GM23338 (cell line): Measurements from ENCODE around the gene CDC45. TPM values are rescaled to one million over a fixed set of nuclear protein-coding genes. Genes with fewer than 3 reads are reported as not detected.

Source experiments
- ATAC-seq: fragments of 200-7000 bp; cut with Tn5 transposase; 3 replicates; pipeline ENCODE4 v1.9.1; 2020
- DNase-seq: peaks from one replicate; pipeline ENCODE4 v3.0.0-alpha.2; 2015; ENCODE audit warnings: low spot score
- H2AFZ ChIP-seq: fragments of 200-600 bp; sonication (generic); 2 replicates; pipeline ENCODE4 v1.8.0; 2016; ENCODE audit warnings: antibody characterized with exemption, mild to moderate bottlenecking, moderate library complexity
- H3F3A ChIP-seq: fragments of 200-600 bp; sonication (generic); replicated peaks from 2 replicates; pipeline ENCODE4 v1.8.0; 2017; ENCODE audit warnings: antibody characterized with exemption, mixed run types, low read depth
- H3K27ac ChIP-seq: fragments of 200-600 bp; sonication (generic); 2 replicates; pipeline ENCODE4 v1.6.1; 2016; ENCODE audit warnings: low read depth
- H3K27me3 ChIP-seq: fragments of 200-600 bp; sonication (generic); 2 replicates; pipeline ENCODE4 v1.8.0; 2016; ENCODE audit warnings: mild to moderate bottlenecking, mixed run types, moderate library complexity; ENCODE audit not compliant: insufficient read depth
- H3K36me3 ChIP-seq: fragments of 200-600 bp; sonication (generic); 2 replicates; pipeline ENCODE4 v1.8.0; 2016; ENCODE audit warnings: mild to moderate bottlenecking; ENCODE audit not compliant: insufficient read depth
- H3K4me1 ChIP-seq: fragments of 200-600 bp; sonication (generic); 2 replicates; pipeline ENCODE4 v1.8.0; 2016; ENCODE audit warnings: mild to moderate bottlenecking, moderate library complexity; ENCODE audit not compliant: insufficient read depth
- H3K4me2 ChIP-seq: fragments of 200-600 bp; sonication (generic); 2 replicates; pipeline ENCODE4 v1.7.1; 2017; ENCODE audit warnings: mixed run types
- H3K4me3 ChIP-seq: fragments of 200-600 bp; sonication (generic); 2 replicates; pipeline ENCODE4 v1.6.1; 2016; ENCODE audit warnings: mixed run types
- H3K79me2 ChIP-seq: fragments of 200-600 bp; sonication (generic); replicated peaks from 2 replicates; pipeline ENCODE4 v1.8.0; 2017; ENCODE audit warnings: mild to moderate bottlenecking; ENCODE audit not compliant: insufficient read depth
- H3K9me2 ChIP-seq: fragments of 200-600 bp; sonication (generic); 2 replicates; pipeline ENCODE4 v1.8.0; 2017; ENCODE audit not compliant: insufficient read depth
- H4K20me1 ChIP-seq: fragments of 200-600 bp; sonication (generic); replicated peaks from 2 replicates; pipeline ENCODE4 v1.8.0; 2017; ENCODE audit warnings: mild to moderate bottlenecking; ENCODE audit not compliant: insufficient read depth
- H3K27ac Mint-ChIP-seq: 2 replicates; pipeline ENCODE4 v1.8.0; 2020; ENCODE audit warnings: inconsistent platforms, mild to moderate bottlenecking, moderate library complexity, mixed read lengths
- H3K27me3 Mint-ChIP-seq: 3 replicates; pipeline ENCODE4 v1.8.0; 2022; ENCODE audit warnings: low read depth, mild to moderate bottlenecking, moderate library complexity, mixed read lengths, inconsistent platforms; ENCODE audit not compliant: insufficient read depth, poor library complexity
- H3K36me3 Mint-ChIP-seq: 3 replicates; pipeline ENCODE4 v1.8.0; 2021; ENCODE audit warnings: low read depth, mild to moderate bottlenecking, inconsistent platforms, moderate library complexity, mixed read lengths
- H3K4me1 Mint-ChIP-seq: 3 replicates; pipeline ENCODE4 v1.8.0; 2020; ENCODE audit warnings: mild to moderate bottlenecking, inconsistent platforms, mixed read lengths
- H3K4me3 Mint-ChIP-seq: 3 replicates; pipeline ENCODE4 v1.8.0; 2021; ENCODE audit warnings: moderate library complexity, mild to moderate bottlenecking, inconsistent platforms, mixed read lengths
- H3K9me3 Mint-ChIP-seq: 3 replicates; pipeline ENCODE4 v1.8.0; 2020; ENCODE audit warnings: moderate library complexity, mild to moderate bottlenecking, inconsistent platforms, mixed read lengths
- CREB1 ChIP-seq: fragments of 250-450 bp; sonication (Bioruptor Pico); IDR thresholded peaks from 2 replicates; pipeline ENCODE4 v1.5.0; 2020; ENCODE audit warnings: low read depth, mild to moderate bottlenecking, moderate library complexity
- EZH2 ChIP-seq: fragments of 200-600 bp; sonication (generic); IDR thresholded peaks from one replicate; pipeline ENCODE4 v1.8.0; 2017; ENCODE audit warnings: antibody characterized with exemption, mild to moderate bottlenecking, low read depth; ENCODE audit not compliant: unreplicated experiment
- POLR2AphosphoS5 ChIP-seq: IDR thresholded peaks from 2 replicates; pipeline ENCODE4 v1.6.1; 2016; ENCODE audit warnings: antibody characterized with exemption, low read depth
- ZNF114 ChIP-seq: fragments of 250-450 bp; sonication (Bioruptor Pico); IDR thresholded peaks from 2 replicates; pipeline ENCODE4 v1.5.0; 2020; ENCODE audit warnings: mild to moderate bottlenecking, moderate library complexity
- polyA plus RNA-seq: library from polyadenylated mRNA; unstranded; fragments of >200 nt; fragmentation: Nextera tagmentation; extraction: Ambion mirVana; gene quantifications from 2 replicates; pipeline ENCODE4 v1.2.1, GENCODE V29; 2016
- total RNA-seq: library from RNA; depleted of rRNA; stranded (reverse); fragments of >200 nt; shearing (Covaris generic); gene quantifications from 2 replicates; pipeline ENCODE4 v1.2.3, GENCODE V29; 2014
- TF ChIP-seq, protein P1 (sequence below): IDR thresholded peaks from 2 replicates; pipeline ENCODE4 v1.6.1; 2016; ENCODE audit warnings: antibody characterized with exemption
- TF ChIP-seq, protein P2 (sequence below), 2 experiments: fragments of 200-600 bp in 1 of 2; sonication (generic) in 1 of 2; conservative IDR thresholded peaks; 2 replicates each; pipeline versions ENCODE4 v1.5.1 to v1.6.1; 2016 to 2017; ENCODE audit warnings: antibody characterized with exemption in 2 of 2, low read depth in 2 of 2, mild to moderate bottlenecking in 2 of 2, moderate library complexity in 1 of 2
- TF ChIP-seq, protein P3 (sequence below): fragments of 250-450 bp; sonication (Bioruptor Pico); IDR thresholded peaks from 2 replicates; pipeline ENCODE4 v1.5.0; 2020; ENCODE audit warnings: mild to moderate bottlenecking, moderate library complexity

Gene CDC45
- total and polyA plus RNA-seq, 2 experiments from 2014 or later: 29.0 to 30.3 TPM

DNA sequence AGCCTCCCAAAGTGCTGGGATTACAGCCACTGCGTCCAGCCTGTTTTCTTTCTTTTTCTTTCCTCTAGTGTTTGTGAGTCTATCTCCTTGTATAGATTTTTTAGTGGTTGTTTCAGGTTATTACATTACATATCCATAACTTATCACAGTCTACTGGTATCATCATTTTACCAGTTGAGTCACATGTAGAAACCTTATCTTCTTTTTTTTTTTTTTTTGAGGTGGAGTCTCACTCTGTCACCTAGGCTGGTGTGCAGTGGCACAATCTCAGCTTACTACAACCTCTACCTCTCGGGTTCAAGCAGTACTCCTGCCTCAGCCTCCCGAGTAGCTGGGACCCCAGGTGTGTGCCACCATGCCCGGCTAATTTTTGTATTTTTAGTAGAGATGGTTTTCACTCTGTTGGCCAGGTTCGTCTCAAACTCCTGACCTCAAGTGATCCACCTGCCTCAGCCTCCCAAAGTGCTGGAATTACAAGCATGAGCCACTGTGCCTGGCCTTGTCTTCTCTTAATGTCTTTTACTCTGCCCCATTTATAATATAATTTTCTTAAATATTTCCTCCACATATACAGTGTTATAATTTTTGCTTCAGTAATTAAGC, 11.0 kb downstream of the CDC45 start:
- no peak overlapping the region for H3K27ac Mint-ChIP-seq
- no peak overlapping the region for H3K27ac ChIP-seq
- no peaks in the 10 kb centered on the region for H3K4me1 Mint-ChIP-seq
- peaks cover 3% of the 10 kb centered on the region for H3K79me2 ChIP-seq
- no peaks in the 10 kb centered on the region for H3F3A ChIP-seq
- H3K4me3 ChIP-seq: no peak overlapping the region
- H3K27me3 ChIP-seq: no peaks in the 10 kb centered on the region
- peaks cover 25% of the 10 kb centered on the region; the same call in 1 of the 2 replicates for H3K36me3 ChIP-seq
- H3K9me2 ChIP-seq: no peaks in the 10 kb centered on the region
- peaks cover 3% of the 10 kb centered on the region for H3K27me3 Mint-ChIP-seq
- no peak for TF ChIP-seq POLR2AphosphoS5
- TF ChIP-seq CREB1 (CRISPR knock-in tag): no peak
- TF ChIP-seq EZH2: no peak
- TF ChIP-seq, protein P1, sequence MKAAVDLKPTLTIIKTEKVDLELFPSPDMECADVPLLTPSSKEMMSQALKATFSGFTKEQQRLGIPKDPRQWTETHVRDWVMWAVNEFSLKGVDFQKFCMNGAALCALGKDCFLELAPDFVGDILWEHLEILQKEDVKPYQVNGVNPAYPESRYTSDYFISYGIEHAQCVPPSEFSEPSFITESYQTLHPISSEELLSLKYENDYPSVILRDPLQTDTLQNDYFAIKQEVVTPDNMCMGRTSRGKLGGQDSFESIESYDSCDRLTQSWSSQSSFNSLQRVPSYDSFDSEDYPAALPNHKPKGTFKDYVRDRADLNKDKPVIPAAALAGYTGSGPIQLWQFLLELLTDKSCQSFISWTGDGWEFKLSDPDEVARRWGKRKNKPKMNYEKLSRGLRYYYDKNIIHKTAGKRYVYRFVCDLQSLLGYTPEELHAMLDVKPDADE: no peak
- TF ChIP-seq, protein P2, sequence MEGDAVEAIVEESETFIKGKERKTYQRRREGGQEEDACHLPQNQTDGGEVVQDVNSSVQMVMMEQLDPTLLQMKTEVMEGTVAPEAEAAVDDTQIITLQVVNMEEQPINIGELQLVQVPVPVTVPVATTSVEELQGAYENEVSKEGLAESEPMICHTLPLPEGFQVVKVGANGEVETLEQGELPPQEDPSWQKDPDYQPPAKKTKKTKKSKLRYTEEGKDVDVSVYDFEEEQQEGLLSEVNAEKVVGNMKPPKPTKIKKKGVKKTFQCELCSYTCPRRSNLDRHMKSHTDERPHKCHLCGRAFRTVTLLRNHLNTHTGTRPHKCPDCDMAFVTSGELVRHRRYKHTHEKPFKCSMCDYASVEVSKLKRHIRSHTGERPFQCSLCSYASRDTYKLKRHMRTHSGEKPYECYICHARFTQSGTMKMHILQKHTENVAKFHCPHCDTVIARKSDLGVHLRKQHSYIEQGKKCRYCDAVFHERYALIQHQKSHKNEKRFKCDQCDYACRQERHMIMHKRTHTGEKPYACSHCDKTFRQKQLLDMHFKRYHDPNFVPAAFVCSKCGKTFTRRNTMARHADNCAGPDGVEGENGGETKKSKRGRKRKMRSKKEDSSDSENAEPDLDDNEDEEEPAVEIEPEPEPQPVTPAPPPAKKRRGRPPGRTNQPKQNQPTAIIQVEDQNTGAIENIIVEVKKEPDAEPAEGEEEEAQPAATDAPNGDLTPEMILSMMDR (conservative IDR thresholded peaks at IDR 0.05; ENCODE audit: low read depth in 2 of 2): no peak
- no peak for TF ChIP-seq ZNF114 (CRISPR knock-in tag)
- TF ChIP-seq, protein P3, sequence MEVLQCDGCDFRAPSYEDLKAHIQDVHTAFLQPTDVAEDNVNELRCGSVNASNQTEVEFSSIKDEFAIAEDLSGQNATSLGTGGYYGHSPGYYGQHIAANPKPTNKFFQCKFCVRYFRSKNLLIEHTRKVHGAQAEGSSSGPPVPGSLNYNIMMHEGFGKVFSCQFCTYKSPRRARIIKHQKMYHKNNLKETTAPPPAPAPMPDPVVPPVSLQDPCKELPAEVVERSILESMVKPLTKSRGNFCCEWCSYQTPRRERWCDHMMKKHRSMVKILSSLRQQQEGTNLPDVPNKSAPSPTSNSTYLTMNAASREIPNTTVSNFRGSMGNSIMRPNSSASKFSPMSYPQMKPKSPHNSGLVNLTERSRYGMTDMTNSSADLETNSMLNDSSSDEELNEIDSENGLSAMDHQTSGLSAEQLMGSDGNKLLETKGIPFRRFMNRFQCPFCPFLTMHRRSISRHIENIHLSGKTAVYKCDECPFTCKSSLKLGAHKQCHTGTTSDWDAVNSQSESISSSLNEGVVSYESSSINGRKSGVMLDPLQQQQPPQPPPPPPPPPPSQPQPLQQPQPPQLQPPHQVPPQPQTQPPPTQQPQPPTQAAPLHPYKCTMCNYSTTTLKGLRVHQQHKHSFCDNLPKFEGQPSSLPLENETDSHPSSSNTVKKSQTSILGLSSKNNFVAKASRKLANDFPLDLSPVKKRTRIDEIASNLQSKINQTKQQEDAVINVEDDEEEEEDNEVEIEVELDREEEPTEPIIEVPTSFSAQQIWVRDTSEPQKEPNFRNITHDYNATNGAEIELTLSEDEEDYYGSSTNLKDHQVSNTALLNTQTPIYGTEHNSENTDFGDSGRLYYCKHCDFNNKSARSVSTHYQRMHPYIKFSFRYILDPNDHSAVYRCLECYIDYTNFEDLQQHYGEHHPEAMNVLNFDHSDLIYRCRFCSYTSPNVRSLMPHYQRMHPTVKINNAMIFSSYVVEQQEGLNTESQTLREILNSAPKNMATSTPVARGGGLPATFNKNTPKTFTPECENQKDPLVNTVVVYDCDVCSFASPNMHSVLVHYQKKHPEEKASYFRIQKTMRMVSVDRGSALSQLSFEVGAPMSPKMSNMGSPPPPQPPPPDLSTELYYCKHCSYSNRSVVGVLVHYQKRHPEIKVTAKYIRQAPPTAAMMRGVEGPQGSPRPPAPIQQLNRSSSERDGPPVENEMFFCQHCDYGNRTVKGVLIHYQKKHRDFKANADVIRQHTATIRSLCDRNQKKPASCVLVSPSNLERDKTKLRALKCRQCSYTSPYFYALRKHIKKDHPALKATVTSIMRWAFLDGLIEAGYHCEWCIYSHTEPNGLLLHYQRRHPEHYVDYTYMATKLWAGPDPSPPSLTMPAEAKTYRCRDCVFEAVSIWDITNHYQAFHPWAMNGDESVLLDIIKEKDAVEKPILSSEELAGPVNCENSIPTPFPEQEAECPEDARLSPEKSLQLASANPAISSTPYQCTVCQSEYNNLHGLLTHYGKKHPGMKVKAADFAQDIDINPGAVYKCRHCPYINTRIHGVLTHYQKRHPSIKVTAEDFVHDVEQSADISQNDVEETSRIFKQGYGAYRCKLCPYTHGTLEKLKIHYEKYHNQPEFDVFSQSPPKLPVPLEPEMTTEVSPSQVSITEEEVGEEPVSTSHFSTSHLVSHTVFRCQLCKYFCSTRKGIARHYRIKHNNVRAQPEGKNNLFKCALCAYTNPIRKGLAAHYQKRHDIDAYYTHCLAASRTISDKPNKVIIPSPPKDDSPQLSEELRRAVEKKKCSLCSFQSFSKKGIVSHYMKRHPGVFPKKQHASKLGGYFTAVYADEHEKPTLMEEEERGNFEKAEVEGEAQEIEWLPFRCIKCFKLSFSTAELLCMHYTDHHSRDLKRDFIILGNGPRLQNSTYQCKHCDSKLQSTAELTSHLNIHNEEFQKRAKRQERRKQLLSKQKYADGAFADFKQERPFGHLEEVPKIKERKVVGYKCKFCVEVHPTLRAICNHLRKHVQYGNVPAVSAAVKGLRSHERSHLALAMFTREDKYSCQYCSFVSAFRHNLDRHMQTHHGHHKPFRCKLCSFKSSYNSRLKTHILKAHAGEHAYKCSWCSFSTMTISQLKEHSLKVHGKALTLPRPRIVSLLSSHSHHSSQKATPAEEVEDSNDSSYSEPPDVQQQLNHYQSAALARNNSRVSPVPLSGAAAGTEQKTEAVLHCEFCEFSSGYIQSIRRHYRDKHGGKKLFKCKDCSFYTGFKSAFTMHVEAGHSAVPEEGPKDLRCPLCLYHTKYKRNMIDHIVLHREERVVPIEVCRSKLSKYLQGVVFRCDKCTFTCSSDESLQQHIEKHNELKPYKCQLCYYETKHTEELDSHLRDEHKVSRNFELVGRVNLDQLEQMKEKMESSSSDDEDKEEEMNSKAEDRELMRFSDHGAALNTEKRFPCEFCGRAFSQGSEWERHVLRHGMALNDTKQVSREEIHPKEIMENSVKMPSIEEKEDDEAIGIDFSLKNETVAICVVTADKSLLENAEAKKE (CRISPR knock-in tag): no peak
- no peak for DNase-seq
- no peaks in the 10 kb centered on the region for H3K9me3 Mint-ChIP-seq
- no peak overlapping the region for H2AFZ ChIP-seq
- H3K4me2 ChIP-seq: no peak overlapping the region
- H4K20me1 ChIP-seq: peaks cover 13% of the 10 kb centered on the region
- ATAC-seq: no peak
- no peak overlapping the region for H3K4me3 Mint-ChIP-seq
- peaks cover 43% of the 10 kb centered on the region for H3K36me3 Mint-ChIP-seq
- H3K4me1 ChIP-seq: no peaks in the 10 kb centered on the region
